Limb (tissue), 2 donors: Measurements from ENCODE around the gene KRT2.

ENCODE experiments used
- DNase-seq, 2 donors: peaks; one replicate each; pipeline ENCODE4 v3.0.0-alpha.2; 2016; ENCODE audit errors: extremely low spot score in 2 of 2

The KRT2 gene

GRCh38 chr12:52600475-52600874 is 51.5 kb downstream of the KRT2 start:
- DNase-seq, result no peak

GRCh38 chr12:52600071-52600470 is 51.9 kb downstream of the KRT2 start:
- DNase-seq, result no peak

- no peak for DNase-seq
These were observed 53.0 kb downstream of the KRT2 start for GRCh38 chr12:52598966-52599365.
